GM19468 (cell line): ENCODE data around the gene SLAMF9.

Experiments
- ATAC-seq: cut with Tn5 transposase; IDR thresholded peaks from one replicate; pipeline ENCODE4 v1.9.1; 2021; ENCODE audit warnings: mild to moderate bottlenecking, moderate library complexity, moderate number of reproducible peaks; ENCODE audit not compliant: unreplicated experiment; ENCODE audit errors: extremely low read depth

Gene SLAMF9

GRCh38 chr1:159978107-159978398, 24.0 kb upstream of the SLAMF9 start:
- ATAC-seq = no peak

GRCh38 chr1:159977364-159978106, 23.5 kb upstream of the SLAMF9 start:
- no peak for ATAC-seq

DNA sequence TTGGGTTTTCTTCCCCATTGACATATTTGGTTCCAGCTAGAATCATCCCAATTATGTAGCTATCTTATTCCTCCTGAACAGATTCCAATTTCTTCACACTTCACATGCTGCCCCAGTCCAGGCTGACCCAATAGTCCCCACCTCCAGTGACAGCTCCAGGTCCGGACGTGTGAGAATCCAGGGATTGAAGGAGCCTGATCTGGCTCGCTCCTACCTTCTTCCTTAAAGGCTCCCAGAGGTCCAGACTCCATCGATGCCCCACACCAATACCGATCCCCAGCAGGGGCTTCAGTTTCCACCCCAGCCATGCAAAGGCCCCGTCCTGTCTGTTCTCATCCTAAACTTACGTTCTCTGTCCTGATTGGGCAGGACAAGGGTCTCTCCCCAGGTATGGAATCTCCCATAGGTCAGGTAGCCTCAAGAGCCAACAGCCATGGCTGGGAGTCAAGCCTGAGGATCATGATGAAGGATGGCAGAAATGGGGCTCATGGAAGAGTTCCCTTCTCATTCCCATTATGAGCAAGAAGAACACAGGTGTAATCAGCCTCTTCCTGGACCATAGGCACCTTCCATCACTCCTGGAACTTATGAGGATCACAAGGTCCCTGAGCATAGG, 20.4 kb upstream of the SLAMF9 start:
- ATAC-seq = no peak

- no peak for ATAC-seq
These were observed 19.4 kb upstream of the SLAMF9 start for GRCh38 chr1:159973350-159973940.

- ATAC-seq = no peak
These were observed 18.6 kb upstream of the SLAMF9 start for GRCh38 chr1:159972443-159973205.

DNA sequence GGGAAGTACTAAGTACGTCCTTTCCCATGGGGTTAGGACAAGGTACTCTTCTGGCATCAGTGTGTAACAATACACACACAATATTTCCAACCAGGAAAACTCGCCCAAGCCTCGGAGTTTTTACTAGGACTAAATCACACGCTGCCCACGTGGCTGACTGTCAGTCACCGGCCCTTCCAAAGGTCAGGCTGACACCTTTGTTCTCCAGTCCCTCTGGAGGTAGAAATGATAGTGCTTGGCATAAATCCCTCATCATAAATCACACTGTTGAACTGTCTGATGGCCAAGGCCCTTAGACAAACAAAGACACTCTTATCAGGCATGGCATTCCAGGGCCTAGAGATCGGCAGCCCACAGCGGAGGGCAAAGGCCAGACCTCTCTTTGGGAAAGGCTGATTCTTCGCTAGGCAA, 16.9 kb upstream of the SLAMF9 start:
- ATAC-seq = no peak

DNA sequence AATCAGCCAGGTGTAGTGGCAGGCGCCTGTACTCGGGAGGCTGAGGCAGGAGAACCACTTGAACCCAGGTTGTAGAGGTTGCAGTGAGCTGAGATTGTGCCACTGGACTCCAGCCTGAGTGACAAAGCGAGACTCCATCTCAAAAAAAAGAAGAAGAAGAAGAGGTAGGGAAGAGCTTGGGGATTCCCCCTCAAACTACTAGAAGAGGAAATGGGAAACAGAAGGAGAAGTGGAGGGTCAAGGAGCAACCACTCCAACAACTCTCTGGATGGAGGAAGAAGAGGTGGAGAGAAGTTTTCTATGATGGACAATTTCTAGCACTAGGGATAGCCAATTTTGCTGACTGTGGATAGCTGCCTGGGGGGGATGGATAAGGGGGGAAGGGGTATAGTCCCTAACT, 14.9 kb upstream of the SLAMF9 start:
- ATAC-seq = no peak

DNA sequence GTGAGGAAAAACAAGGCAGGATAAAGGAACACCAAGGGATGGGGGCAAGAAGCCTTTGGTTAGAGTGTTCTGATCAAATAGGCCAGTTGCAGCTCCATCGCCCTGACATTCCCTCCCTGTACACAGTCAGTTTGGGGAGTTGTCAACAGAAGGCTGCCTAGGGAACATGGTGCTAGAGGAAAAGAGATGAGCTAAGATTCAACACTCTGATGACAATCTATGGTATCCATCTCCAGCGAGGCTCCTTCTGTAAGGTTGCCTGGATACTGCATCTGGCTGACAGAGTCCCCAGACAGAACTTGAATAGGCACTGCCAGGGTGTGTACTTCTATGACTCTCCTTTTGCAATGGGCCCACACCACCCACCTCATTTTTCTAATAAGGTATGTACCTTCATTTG, 11.2 kb upstream of the SLAMF9 start:
- ATAC-seq = no peak

- no peak for ATAC-seq
These were observed 10.1 kb upstream of the SLAMF9 start for GRCh38 chr1:159964144-159964543.

DNA sequence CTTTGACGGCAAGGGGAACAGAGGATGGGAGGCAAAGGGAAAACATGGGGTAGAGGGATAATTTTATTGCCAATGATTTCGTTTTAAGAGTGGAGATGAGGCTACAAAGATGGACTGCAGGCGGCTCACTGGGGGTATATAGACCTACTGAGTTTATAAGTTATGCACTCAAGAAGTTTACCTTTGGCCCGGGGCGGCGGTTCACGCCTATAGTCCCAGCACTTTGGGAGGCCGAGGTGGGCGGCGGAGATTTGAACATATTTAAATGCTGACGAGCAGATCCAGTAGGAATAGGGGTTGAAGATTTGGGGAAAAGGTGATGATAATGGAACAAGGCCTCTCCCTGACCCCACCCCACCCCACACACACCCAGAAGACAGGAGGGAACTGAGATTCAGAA, 8.1 kb upstream of the SLAMF9 start:
- no peak for ATAC-seq

GRCh38 chr1:159961636-159962035, 7.6 kb upstream of the SLAMF9 start:
- no peak for ATAC-seq

DNA sequence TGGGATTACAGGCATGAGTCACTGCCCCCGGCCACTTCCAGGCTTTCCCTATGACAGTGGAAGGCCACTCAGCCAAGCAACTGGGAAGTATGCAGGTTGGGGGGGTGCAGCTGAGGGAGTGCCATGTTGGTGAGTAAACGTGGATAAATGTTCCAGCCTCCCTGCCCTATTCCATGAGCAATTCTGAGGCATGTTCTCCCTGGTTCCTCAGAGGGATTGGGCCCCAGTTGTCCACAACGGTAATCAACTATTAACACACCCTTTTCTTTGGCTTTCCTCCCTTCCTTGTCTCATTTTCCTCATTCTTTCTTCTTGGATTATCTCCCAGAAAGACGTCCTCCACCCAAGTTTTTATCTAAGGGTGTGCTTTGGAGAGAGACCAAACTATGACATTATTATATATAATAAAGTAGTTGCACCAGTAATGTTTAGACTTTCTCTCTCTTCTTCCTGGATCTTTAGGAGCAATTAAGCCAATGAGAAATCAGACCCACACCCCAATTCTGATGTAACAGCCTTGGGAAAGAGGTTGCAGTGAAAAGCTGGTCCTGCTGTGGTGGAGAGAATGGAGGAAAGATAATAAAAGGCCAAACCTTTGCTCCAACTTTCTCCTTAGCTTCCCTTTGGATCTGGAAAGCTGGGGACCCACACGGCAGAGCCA, 6.8 kb upstream of the SLAMF9 start:
- no peak for ATAC-seq

DNA sequence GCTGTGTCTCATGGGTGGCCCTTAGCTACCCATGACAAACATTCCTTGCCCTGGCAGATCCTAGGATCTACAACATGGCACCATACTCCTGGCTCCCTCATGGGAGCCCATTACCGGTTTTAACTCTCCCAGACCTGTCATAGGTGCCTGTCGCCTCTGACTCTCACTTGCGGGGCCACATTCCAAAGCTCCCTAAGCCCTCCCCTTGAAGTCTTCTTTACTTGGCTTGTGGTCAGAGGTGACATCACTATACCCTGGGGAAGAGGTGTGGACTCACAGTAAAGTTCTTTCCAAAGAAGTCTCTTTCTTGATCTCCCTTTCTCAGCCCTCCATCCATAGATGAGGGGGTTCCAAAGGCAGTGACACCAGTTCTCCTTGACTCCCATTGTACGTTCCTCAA, 5.4 kb upstream of the SLAMF9 start:
- ATAC-seq = no peak

DNA sequence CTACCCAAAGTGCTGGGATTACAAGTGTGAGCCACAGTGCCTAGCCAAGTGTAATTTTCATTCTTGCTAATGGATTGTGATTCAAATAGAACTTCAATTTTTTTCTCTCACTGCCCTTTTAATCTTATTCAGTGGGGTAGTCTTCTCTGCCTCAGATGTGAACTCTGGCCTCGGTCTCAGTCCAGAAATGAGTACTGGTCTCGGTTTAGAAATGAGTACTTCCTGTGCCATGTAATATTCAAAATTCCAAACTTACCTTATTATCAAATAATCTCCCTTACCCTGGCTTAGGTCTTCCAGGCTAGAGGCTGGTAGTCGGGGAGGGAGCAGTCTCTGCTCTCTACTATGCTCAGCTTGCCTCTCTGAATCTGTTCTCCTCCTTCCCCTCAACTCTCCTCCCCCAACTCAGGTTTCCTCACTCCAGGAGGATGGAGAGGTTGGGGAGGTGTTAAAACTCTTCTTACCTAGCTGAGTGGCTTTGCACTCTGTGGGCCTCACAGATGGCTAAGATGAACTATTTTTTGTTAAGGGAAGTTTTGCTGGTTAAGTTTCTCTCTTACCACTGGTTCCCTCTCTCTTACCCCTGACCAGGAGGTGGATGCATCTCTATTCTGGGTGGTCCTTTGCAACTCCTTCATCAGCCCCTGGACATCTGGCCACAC, 4.8 kb upstream of the SLAMF9 start:
- no peak for ATAC-seq

DNA sequence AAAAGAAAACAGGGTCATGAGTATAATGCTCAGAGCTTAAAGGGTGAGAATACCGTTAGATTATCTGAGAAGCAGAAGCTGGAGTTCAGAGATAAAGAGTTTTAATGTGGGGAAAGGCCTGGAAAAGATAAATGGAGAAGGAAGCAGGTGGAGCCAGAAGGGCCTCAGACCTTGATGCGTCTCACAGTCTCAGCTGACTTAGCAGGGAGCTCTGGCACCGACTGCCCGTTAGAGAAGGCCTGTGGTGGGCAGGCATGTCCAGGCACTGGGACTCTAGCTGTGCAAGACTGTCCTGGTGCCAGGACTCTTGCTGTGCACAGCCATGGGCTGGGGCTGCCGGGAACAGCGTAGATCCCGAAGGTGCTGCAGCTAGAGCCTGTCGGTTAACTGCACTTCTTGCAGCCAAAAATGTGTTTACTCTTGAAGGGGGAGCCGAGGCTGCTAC, 3.8 kb upstream of the SLAMF9 start:
- no peak for ATAC-seq

DNA sequence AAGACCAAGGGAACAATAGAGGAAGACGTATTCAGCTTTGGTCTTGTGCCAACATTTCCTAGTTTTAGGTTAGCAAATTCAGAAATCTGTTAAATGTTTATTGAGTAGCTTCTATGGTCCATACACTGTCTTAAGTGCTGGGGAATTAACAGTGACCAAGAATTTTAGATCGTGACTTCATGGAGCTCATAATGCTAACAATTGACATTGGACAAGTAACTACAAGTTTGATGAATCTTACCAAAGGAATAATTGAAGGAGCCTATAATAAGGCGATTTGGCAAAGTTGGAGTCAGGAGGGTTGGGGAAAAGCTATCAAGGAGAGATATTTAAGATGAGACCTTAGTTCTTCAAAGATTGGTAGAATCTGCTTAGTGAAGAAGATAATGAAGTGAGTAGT, 1.4 kb upstream of the SLAMF9 start:
- no peak for ATAC-seq

- no peak for ATAC-seq
These were observed 1.1 kb downstream of the SLAMF9 start for GRCh38 chr1:159952932-159953331.

DNA sequence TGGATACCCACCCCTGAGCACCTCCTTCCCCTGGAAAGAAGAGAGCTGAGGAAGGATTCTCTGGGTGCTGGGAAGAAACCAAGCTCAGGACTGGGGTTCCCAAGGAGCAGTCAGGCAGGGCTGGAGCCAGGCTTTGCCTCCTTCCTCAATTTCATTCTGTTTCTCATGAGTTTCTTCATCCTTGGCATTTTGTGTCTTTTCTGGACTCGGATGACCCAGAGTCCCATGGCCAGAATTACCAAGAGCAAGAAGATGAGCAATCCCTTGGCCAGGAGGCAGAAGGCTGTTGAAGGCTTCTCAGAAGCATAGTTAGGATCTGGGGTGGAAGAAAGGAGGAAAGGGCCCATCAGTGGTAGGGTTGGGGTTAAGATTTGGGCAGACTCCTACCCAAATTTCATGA, 2.5 kb downstream of the SLAMF9 start:
- ATAC-seq = no peak

GRCh38 chr1:159951016-159951415, 3.0 kb downstream of the SLAMF9 start:
- ATAC-seq = no peak

DNA sequence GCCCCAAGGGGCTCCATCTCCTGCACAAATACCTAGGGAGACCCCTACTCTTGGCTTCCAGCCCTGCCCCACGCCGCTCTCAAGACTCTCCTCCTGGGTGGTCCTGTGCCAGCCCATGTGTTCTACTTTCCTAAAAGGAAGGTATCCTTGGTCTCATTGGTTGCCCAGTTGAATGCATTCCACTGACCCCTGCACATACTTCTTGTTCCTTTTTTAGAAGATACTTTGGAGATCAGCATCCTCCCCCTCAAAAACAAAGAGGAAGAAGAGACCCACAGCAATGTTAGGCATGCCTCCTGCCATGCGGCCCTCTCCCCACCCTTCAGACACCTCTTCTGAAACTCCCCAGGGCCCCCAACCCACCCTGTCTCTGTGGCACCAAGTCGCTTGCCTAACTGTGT, 4.1 kb downstream of the SLAMF9 start:
- ATAC-seq = no peak
